Measurements from ENCODE around the gene SEC31B.

DNA sequence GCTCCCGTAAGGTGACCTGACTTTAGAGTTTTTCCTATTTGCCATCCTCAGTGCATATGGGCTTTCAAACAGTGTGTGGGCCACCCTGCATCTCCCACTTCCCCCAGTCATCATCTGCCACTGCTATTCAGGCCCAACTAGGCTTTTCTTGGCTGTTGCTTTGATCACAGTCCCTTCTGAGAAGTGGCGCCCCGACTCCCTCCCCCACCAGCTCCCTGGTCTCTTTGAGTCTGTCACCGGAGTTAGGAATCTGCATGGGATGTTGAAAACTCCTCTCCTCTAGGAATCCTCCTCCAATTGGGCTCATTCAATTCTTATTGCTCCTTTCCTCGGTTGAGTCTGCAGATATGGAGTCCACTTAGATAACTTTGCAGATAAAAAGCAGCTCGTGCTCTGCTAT, 48.2 kb upstream of the SEC31B start:
- TF ChIP-seq CTCF (IDR thresholded peaks at IDR 0.05) (no peak), POLR2A (IDR thresholded peaks at IDR 0.05) (no peak), EP300 (IDR thresholded peaks at IDR 0.05) (no peak)

Measured in tibial nerve (tissue), 4 donors.